Left renal cortex interstitium (tissue), 4 donors: ENCODE data around the gene CCDC150. TPM values are rescaled to one million over a fixed set of nuclear protein-coding genes. Genes with fewer than 3 reads are reported as not detected.
"Not testable (repeated sequence)": the region's sequence is repeated elsewhere in the genome, so short reads cannot be mapped to it uniquely, and the experiment has no call there.

Source experiments
- DNase-seq, 4 donors: peaks; one replicate each; pipeline ENCODE4 v3.0.0-alpha.2; 2013; ENCODE audit warnings: low read depth in 4 of 4, low spot score in 2 of 4, missing footprints in 1 of 4
- polyA plus RNA-seq, 4 donors: library from polyadenylated mRNA; unstranded; fragments of 120-200 nt; gene quantifications; one replicate each; pipeline ENCODE4 v1.2.1, GENCODE V29; 2013; ENCODE audit not compliant: insufficient read length in 4 of 4

The CCDC150 gene
- polyA plus RNA-seq, 4 donors, result 16.4 to 31.4 (median 20.6) TPM

DNA sequence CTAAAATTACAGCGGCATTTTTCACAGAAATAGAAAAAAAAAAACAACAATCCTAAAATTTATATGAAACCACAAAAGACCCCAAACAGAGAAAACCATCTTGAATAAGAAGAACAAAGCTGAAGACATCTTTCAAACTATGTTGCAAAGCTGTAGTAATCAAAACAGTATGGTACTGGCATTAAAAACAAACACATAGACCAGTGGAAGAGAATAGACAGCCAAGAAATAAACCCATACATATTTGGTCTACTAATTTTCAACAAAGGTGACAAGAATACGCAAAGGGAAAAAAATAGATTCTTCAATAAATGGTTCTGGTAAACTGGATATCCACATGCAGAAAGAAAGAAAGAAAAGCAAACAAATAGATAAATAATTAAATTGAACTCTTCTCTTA is 9.0 kb upstream of the CCDC150 start:
- DNase-seq, result no peak

DNA sequence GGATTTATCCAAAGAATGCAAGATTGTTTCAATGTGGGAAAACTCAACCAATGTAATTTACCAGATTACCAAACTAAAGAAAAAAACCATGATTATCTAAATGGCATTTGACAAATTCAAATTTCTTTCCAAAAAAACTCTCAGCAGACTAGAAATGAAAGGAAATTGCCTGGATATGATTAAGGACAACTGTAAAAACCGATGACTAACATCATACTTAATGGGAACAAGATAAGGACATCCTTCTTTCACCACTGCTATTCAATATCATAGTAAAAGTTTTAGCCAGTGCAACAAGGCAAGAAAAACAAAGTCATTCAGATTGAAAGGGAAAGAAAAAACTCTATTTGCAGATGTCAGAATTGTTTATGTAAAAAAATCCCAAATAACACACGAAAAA is 4.4 kb upstream of the CCDC150 start:
- no peak for DNase-seq

DNA sequence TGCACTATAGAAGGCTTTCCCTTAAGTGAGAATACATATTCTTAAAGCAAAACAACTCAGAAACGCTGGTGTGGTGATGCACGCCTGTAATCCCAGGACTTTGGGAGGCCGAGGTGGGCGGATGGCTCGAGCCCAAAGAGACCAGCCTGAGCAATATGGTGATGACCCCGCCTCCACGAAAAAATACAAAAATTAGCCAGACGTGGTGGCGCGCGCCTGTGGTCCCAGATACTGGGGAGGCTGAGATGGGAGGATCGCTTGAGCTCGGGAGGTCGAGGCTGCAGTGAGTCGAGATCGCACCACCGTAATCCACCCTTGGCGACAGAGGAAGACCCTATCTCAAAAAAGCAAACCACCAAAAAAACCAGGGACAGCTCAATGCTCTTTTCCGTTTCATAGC is 750 bp upstream of the CCDC150 start:
- DNase-seq, result no peak

DNA sequence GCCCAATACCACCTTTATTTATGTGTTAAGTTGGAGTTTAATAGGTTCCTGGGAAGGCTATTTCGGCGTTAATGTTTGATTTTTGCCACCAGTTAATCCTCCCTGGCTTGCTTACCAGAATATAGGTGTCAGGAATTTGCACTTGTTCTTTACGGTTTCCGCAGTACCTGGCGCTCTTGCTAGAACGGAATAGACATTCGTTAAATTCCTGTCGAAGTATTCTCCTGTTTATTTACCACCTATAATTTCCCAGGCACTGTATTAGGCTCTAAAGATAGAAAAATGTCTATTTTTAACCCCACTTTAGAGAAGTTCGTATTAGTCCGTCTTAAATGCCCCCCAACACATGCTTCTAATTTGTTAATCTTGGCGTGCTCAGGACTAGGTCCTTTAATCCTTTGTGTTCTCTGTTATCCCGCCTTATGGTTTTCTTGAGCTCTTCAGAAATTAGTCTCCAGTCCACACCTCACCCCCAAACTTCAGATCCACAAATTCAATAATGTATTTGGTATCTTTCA is 575 bp downstream of the CCDC150 start:
- DNase-seq, result no peak

DNA sequence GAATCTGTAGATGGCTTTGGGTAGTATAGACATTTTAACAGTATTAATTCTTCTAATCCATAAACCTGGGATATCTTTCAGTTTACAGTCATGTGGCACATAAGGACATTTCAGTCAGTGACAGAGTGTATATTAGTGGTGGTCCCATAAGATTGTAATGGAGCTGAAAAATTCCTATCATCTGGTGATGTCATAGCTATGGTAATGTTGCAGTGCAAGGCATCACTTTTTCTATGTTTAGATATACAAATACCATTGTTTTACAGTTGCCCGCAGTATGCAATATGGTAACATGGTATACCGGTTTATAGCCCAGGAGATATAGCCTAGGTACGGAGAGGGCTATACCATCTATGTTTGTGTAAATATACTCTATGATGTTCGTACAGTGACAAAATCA is 9.7 kb downstream of the CCDC150 start:
- DNase-seq, result no peak

DNA sequence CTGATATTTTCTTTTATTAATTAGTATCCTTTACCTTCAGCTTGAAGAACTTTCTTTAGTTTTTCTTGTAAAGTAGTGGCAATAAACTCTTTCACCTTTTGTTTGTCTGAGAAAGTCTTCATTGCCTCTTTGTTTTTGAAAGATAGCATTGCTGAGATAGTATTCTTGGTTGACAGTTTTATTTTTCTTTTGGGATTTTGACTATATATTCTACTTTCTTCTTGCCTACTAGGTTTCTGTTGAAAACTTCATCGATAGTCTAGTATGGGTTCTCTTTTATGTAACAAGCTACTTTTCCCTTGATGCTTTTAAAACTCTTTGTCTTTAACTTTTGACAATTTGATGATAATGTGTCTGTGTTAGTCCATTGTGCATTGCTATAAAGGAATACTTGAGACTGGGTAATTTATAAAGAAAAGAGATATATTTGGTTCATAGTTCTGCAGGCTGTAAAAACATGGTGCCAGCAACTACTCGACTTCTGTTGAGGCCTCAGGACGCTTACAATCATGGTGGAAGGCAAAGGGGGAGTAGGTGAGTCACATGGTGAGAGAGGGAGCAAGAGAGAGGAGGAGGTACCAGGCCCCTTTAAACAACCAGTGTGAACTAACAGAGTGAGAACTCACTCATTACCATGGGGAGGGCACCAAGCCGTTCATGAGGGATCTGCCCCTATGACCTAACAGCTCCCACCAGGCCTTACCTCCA is 12.0 kb downstream of the CCDC150 start:
- no peak for DNase-seq

DNA sequence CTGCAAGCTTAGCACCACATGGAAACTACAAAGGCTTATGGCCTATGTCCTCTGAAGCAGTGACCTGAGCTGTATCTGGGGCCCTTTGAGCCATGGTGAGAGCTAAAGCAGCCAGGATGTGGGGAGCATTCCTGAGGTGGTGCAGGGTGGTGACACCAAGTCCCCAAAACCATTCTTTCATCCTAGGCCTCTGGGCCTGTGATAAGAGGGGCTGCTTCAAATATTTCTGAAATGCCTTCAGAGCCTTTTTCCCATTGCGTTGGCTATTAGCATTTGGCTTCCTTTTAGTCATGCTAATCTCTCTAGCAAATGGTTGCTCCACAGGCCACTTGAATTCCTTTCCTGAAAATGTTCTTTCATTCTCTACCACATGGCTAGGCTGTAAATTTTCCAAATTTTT is 13.4 kb downstream of the CCDC150 start:
- no peak for DNase-seq

DNA sequence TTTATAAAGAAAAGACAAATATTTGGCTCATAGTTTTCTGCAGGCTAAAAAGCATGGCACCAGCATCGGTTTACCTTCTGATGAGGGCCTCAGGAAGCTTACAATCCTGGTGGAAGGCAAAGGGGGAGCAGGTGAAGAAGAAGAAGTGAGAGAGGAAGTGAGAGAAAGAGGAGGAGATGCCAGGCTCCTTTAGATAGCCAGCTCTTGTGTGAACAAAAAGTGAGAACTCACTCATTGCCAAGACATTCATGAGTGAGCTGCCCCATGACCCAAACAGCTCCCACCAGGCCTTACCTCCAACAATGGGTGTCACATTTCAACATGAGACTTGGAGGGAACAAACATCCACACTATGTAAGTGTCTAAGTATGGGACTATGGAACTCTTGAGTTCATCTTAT is 14.3 kb downstream of the CCDC150 start:
- DNase-seq, result no peak

DNA sequence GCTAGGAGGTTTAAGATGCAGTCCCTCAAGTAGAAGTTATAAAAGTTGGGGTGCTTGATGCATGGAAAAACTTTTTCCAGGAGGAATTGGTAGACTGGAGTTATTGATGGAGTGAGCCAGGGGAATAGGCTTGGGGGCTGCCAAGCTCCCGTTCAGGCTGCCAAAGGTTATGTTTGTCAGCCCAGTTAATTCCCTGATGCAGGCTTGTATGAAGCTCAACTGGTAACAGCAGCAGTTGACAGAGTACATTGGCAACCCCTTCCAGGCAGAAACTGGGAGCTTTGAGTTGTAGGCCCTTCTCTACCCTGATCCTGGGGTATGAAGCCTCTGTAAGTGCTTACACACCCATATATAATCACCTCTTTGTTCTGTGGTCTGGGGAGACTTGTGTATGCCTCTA is 16.2 kb downstream of the CCDC150 start:
- DNase-seq, result no peak

DNA sequence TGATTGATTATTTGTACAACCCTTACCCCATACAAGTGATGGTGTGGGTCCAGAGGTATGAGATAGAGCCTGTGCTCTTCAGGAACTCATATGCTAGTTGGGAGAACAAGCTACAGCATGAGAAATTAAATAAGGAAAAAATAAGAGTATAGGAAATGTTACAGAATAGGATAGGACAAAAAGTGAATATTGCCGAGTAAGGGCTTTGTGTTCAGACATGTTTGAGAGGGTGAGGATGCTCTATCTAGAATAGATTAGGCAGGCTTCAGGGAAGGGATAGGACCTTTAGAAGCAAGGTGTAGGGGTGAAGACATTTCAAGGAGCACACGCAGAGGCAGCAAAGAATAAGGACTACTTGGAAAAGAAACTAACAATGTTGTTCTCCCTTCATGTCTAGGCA is 17.8 kb downstream of the CCDC150 start:
- DNase-seq, result no peak

DNA sequence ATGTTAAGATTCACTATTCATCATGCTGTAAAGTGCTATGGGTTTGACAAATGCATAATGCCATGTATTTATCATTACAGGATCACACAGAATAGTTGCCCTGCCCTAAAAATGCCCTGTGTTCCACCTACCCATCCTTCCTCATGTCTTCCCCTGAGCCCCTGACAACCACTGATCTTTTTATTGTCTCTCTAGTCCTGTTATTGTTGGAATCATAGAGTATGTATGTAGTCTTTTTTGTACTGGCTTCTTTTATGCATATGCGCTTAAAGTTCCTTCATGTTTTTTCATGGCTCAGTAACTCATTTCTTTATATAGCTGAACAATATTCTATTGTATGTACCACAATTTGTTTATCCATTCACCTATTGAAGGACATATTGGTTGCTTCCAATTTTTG is 20.3 kb downstream of the CCDC150 start:
- DNase-seq, result no peak

DNA sequence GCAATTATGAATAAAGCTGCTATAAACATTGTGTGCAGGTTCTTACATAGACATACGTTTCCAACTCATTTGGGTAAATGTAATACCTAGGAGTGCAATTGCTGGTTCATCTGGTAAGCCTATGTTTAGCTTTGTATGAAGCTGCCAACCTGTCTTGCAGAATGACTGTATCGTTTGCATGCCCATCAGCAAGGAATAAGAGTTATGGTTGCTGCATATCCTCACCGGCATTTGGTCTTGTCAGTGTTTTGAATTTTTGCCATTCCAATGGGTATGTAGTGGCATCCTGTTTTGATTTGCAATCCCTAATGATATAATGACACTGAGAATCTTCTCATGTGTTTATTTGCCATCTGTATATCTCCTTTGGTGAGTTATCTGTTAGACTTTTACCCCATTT is 20.7 kb downstream of the CCDC150 start:
- DNase-seq, result no peak

DNA sequence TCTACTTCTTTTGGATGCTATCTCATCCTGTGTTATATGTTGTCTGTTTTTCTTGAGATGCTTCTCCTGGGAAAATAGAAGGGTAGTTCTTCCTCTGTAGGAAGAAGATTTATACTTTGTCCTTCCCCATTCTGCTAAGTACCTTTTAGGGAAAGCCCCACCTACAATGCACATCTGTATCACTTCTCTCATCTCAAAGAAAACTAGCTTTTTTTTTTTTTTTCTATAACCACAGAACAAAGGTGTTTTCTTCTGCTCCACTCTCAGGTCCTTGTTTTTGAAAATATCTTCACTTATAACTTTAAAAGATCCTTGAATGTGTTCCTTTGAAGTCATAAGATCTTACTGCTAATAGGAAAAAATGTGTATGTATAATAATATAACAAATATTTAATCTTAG is 30.8 kb downstream of the CCDC150 start:
- DNase-seq, result no peak

DNA sequence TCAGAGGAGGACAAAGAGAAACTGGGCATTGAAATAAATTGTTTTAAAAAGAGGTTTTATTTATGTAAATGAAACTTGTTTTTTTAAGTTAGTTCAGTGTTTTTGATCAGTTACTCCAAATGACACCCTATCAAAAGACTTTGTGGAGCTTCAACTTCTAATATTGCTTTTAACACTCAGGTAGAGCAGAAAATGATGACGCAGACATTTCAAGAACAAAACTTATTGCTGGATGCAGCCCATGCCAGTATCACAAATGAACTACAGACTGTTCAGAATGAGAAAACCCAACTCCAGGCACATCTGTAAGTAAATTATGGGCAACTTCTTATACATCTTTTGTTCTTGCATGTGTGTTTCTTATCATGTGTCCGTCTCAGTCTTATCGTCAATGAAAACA is 36.4 kb downstream of the CCDC150 start:
- no peak for DNase-seq

DNA sequence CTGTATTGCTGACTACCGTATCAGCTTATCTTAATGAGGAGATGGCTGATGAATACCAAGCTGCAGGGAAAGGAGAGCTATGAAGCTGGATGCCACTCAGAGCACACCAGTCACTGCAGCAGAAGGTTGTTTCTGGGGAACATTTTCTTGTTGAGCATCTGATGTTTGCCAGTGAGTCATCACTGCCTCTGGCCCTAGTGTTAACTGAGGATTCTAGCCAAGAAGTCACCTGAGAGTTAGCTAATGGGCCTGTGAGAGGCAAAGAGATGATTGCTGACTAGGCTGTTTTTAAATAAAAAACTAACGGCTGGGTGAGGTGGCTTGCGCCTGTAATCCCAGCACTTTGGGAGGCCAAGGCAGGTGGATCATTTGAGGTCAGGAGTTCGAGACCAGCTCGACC is 37.9 kb downstream of the CCDC150 start:
- DNase-seq, result no peak

DNA sequence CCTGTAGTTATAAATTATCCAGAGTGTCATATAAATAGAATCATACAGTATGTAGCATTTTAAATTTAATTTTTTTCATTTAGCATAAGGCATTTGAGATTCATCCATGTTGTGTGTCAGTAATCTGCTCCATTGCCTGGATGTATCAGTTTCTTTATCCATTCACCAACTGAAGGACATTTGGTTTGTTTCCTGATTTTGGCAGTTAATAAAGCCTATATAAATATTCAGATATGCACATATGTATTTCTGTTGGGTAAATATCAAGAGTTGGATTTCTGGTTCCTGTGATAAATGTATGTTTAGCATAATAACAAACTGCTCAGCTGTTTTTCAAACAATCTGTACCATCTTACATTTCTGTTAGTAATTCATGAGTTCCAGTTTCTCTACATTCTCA is 39.9 kb downstream of the CCDC150 start:
- no peak for DNase-seq

DNA sequence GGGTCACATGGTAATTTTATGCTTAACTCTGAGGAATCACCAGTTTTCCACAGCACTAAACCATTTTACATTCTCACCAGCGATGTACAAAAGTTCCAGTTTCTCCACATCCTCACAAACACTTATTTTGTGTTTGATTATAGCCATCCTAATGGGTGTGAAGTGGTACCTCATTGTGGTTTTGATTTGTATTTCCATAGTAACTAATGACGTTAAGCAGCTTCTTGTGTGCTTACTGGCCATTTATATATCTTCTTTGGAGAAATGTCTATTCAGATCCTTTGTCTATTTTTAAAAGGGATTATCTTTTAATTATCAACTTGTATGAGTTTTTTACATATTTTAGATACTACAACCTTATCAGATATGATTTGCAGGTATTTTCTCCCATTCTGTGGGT is 42.0 kb downstream of the CCDC150 start:
- no peak for DNase-seq

DNA sequence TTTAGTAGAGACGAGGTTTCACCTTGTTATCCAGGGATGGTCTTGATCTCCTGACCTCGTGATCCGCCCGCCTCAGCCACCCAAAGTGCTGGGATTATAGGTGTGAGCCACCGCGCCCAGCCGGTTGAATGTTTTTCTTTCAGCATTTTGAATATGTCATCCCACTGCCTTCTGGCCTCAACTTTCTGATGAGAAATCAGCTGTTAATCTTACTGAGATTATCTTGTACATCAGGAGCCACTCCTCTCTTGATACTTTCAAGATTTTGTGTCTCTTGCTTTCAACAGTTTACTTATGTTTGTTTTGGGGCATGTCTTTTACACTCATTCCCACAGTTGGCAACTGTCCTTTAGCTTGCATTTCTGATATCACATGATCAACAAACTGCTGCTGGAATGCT is 46.3 kb downstream of the CCDC150 start:
- DNase-seq, result no peak

DNA sequence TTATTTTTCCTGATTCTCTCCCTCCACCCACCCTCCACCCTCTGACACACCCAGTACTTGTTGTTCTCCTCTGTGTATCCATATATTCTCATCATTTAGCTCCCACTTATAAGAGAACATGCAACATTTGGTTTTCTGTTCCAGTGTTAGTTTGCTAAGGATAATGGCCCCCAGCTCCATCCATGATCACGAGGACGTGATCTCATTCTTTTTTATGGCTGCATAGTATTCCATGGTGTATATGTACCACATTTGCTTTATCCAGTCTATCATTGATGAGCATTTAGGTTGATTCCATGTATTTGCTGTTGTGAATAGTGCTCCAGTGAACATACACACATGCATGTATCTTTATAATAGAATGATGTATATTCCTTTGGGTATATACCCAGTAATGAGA is 47.2 kb downstream of the CCDC150 start:
- not testable (repeated sequence) for DNase-seq

DNA sequence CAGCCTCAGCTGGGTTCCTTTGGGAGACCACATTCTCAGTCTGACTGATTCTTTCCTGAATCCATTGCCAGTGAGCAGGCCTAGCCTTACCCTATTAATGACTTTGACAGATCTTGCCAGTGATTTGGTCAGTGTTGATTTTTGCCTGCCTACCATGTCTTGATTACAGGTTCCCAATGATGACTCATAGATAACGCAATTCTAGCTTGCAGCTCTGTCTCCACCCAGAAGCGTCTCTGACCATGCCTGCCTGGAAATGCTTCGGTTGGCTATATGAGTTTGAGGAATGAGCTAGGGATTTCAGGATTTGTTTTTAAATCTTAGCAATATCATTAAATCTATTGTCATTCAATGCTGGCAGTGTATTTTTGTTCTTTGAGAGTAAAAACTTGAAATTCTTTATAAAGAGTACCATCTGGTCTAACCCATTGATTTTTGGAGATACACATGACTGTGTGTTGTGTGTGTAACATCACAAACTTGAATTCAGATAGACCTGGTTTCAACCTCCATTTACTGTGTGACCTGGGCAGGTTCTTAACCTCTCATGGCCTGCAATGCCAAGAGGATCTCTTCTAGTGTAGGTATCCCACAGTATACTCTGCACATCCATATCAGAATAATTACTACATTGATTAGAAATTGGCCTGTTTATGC is 57.0 kb downstream of the CCDC150 start:
- no peak for DNase-seq

DNA sequence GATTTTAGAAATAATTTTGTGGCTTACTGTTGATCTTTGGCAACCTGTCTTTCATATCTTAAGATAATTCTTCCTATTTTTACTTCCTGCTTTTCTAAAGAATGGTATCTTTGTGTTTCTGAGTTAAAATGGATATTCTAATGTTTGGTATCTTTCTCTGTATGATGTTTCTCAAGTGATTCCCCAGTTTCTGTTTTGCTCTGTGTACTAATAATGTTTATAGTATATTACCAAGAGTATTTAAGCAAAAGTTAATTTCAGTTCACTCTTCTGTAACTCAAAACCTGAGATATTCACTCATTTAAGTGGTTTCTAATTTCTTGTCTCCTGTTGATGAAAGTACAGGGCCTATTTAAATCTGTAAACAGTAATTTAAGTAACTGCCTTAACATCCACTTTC is 58.3 kb downstream of the CCDC150 start:
- no peak for DNase-seq

DNA sequence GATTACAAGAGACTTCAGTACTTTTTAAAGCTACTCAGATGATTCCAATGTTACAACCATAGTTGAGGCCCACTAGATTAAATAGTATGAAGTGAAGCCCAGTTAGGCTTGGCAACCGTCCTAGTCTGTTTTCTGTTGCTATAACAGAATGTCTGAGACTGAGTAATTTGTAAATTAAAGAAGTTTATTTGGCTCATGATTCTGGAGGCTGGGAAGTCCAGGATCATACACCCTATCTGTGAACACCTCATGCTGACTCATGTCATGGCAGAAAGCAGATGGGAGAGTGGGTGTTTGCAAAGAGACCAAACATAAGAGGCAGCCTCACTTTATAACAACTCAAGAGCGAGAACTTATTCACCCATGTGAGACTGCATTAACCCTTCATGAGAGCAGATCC is 63.1 kb downstream of the CCDC150 start:
- no peak for DNase-seq
